GM19397 (cell line): ENCODE measurements around the gene DROSHA.
"Not testable (repeated sequence)": the region's sequence is repeated elsewhere in the genome, so short reads cannot be mapped to it uniquely, and the experiment has no call there.

Source experiments
- ATAC-seq: cut with Tn5 transposase; IDR thresholded peaks from one replicate; pipeline ENCODE4 v1.9.1; 2021; ENCODE audit warnings: mild to moderate bottlenecking, moderate library complexity; ENCODE audit not compliant: unreplicated experiment

Gene DROSHA

GRCh38 chr5:31421806-31422586, 109.9 kb downstream of the DROSHA start:
- ATAC-seq = no peak

GRCh38 chr5:31417512-31417911, 114.4 kb downstream of the DROSHA start:
- no peak for ATAC-seq

- no peak for ATAC-seq
These were observed 115.3 kb downstream of the DROSHA start for GRCh38 chr5:31416547-31416946.

GRCh38 chr5:31415960-31416359, 115.9 kb downstream of the DROSHA start:
- no peak for ATAC-seq

- no peak for ATAC-seq
These were observed 116.6 kb downstream of the DROSHA start for GRCh38 chr5:31415009-31415923.

GRCh38 chr5:31413030-31413812, 118.7 kb downstream of the DROSHA start:
- no peak for ATAC-seq

GRCh38 chr5:31412324-31412723, 119.6 kb downstream of the DROSHA start:
- no peak for ATAC-seq

- ATAC-seq = no peak
These were observed 121.8 kb downstream of the DROSHA start for GRCh38 chr5:31410089-31410488.

GRCh38 chr5:31408814-31409213, 123.1 kb downstream of the DROSHA start:
- ATAC-seq = no peak

GRCh38 chr5:31407921-31408693, 123.8 kb downstream of the DROSHA start:
- ATAC-seq = no peak

GRCh38 chr5:31404325-31404724, 127.6 kb downstream of the DROSHA start:
- no peak for ATAC-seq

- ATAC-seq = no peak
These were observed 130.2 kb downstream of the DROSHA start for GRCh38 chr5:31401691-31402090.

- no peak for ATAC-seq
These were observed 133.9 kb downstream of the DROSHA start for GRCh38 chr5:31397926-31398557.

GRCh38 chr5:31396611-31397295, 135.1 kb downstream of the DROSHA start:
- no peak for ATAC-seq

GRCh38 chr5:31395450-31396045, 136.3 kb downstream of the DROSHA start:
- ATAC-seq = not testable (repeated sequence)

- ATAC-seq = no peak
These were observed 138.8 kb downstream of the DROSHA start for GRCh38 chr5:31393126-31393525.

GRCh38 chr5:31392061-31392460, 139.8 kb downstream of the DROSHA start:
- no peak for ATAC-seq

GRCh38 chr5:31390256-31390655, 141.6 kb downstream of the DROSHA start:
- ATAC-seq = no peak
